CD4-positive, alpha-beta T cell treated with Interleukin-4 for 4 hours (primary cell): Measurements from ENCODE around the gene INAVA.
"Not testable (repeated sequence)": the region's sequence is repeated elsewhere in the genome, so short reads cannot be mapped to it uniquely, and the experiment has no call there.

Experiments used
- DNase-seq: peaks from one replicate; pipeline ENCODE4 v3.0.0-alpha.2; 2020

INAVA gene

GRCh38 chr1:200899954-200900867 lies 5.5 kb downstream of the INAVA start:
- DNase-seq = no peak

- no peak for DNase-seq
Measured at GRCh38 chr1:200900877-200901276, 6.2 kb downstream of the INAVA start.

- no peak for DNase-seq
Measured at GRCh38 chr1:200901350-200901749, 6.7 kb downstream of the INAVA start.

- DNase-seq = no peak
Measured at GRCh38 chr1:200901796-200902444, 7.2 kb downstream of the INAVA start.

GRCh38 chr1:200903793-200904192 lies 9.1 kb downstream of the INAVA start:
- no peak for DNase-seq

- no peak for DNase-seq
Measured at GRCh38 chr1:200904772-200905171, 10.1 kb downstream of the INAVA start.

GRCh38 chr1:200905411-200906052 lies 10.8 kb downstream of the INAVA start:
- DNase-seq = peak; percentile 83

GRCh38 chr1:200906491-200906890 lies 11.8 kb downstream of the INAVA start:
- no peak for DNase-seq

GRCh38 chr1:200907611-200908097 lies 13.0 kb downstream of the INAVA start:
- DNase-seq = no peak

GRCh38 chr1:200908191-200908868 lies 13.6 kb downstream of the INAVA start:
- DNase-seq = no peak

GRCh38 chr1:200909071-200909470 lies 14.4 kb downstream of the INAVA start:
- no peak for DNase-seq

GRCh38 chr1:200909757-200910239 lies 15.1 kb downstream of the INAVA start:
- no peak for DNase-seq

GRCh38 chr1:200911361-200911760 lies 16.7 kb downstream of the INAVA start:
- no peak for DNase-seq

- DNase-seq = not testable (repeated sequence)
Measured at GRCh38 chr1:200911936-200912335, 17.2 kb downstream of the INAVA start.

- DNase-seq = no peak
Measured at GRCh38 chr1:200912737-200913407, 18.2 kb downstream of the INAVA start.

GRCh38 chr1:200916152-200916551 lies 21.5 kb downstream of the INAVA start:
- DNase-seq = no peak

GRCh38 chr1:200916681-200917080 lies 22.0 kb downstream of the INAVA start:
- no peak for DNase-seq

GRCh38 chr1:200917291-200917817 lies 22.7 kb downstream of the INAVA start:
- no peak for DNase-seq

GRCh38 chr1:200918006-200918405 lies 23.3 kb downstream of the INAVA start:
- no peak for DNase-seq

- no peak for DNase-seq
Measured at GRCh38 chr1:200919386-200919785, 24.7 kb downstream of the INAVA start.

GRCh38 chr1:200921571-200922110 lies 26.9 kb downstream of the INAVA start:
- DNase-seq = no peak

- no peak for DNase-seq
Measured at GRCh38 chr1:200922406-200922805, 27.7 kb downstream of the INAVA start.
